Measurements from ENCODE around the gene PPP1R1A.

Gene PPP1R1A

GRCh38 chr12:54606556-54606955 lies 18.1 kb upstream of the PPP1R1A start:
- peaks cover 4% of the 10 kb centered on the region for H3K27me3 ChIP-seq (replicated peaks; ENCODE audit: control insufficient read depth, insufficient read depth, low read length)
- no peak overlapping the region for H3K4me3 ChIP-seq (replicated peaks; ENCODE audit: low read depth, low read length)
- no peaks in the 10 kb centered on the region for H3K36me3 ChIP-seq (ENCODE audit: control insufficient read depth, insufficient read depth, low read length)
- no peak for TF ChIP-seq CTCF (IDR thresholded peaks at IDR 0.05; ENCODE audit: insufficient read depth, low read length, poor library complexity, severe bottlenecking)
- no peak for DNase-seq (ENCODE audit: extremely low read depth, insufficient read length)

DNA sequence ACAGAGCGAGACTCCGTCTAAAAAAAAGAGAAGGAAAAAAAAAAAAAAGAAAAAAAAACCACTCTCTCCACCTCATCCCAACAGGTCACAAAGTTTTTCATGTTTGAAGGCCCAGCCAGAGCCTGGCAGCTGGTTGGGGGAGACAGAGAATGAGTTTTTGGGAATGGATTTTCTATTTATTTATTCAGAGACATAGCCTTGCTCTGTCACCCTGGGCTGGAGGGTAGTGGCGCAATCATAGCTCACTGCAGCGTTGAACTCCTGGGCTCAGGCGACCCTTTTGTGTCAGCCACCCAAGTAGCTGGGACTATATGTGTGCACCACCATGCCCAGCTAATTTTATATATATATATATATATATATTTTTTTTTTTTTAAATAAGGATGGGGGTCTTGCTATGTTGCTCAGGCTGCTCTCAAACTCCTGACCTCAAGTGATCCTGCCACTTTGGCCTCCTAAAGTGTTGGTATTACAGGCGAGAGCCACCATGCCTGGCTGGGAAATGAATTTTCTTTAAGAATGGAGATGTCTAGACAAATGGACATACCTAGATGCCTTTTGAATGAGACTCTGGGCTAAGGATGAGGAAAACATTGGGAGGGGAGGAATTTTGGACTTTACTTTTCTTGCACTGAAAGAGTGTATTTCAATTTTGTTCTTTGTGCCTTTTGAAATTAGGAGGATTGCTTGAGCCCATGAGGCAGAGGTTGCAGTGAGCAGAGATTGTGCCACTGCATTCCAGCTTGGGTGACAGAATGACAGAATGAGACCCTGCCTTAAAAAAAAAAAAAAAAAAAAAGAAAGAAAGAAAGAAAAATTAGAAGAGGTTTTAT lies 16.9 kb upstream of the PPP1R1A start:
- Histone ChIP-seq H3K36me3 (ENCODE audit: control insufficient read depth, insufficient read depth, low read length) (no peaks in the 10 kb centered on the region), H3K27me3 (replicated peaks; ENCODE audit: control insufficient read depth, insufficient read depth, low read length) (peaks cover 1% of the 10 kb centered on the region; the same call in 1 of the 2 replicates), H3K4me3 (replicated peaks; ENCODE audit: low read depth, low read length) (no peak overlapping the region)
- TF ChIP-seq CTCF (IDR thresholded peaks at IDR 0.05; ENCODE audit: insufficient read depth, low read length, poor library complexity, severe bottlenecking), result no peak
- DNase-seq (ENCODE audit: extremely low read depth, insufficient read length), result no peak

DNA sequence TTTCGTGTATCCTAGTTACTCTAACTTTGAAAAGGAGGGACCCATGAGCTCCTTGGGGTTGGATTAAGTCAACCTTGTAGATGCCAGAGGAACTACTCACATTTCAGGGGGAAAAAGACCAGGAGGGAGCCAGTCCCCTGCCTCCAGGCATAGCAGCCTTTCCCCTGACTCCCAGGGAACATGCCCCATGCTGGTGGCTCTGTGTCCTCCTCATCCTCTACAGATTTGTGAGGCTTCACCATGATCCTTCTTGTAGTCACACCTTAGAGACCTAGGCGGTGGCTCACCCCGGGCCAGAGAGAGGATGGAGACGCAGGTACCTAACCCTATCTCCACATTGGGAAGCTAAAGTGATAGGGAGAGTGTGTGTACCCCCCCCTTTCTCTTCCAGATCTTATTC lies 16.0 kb upstream of the PPP1R1A start:
- H3K27me3 ChIP-seq (replicated peaks; ENCODE audit: control insufficient read depth, insufficient read depth, low read length), result peaks cover 3% of the 10 kb centered on the region

GRCh38 chr12:54603872-54604271 lies 15.4 kb upstream of the PPP1R1A start:
- no peak for TF ChIP-seq CTCF (IDR thresholded peaks at IDR 0.05; ENCODE audit: insufficient read depth, low read length, poor library complexity, severe bottlenecking)
- no peak for DNase-seq (ENCODE audit: extremely low read depth, insufficient read length)
- peaks cover 3% of the 10 kb centered on the region for H3K27me3 ChIP-seq (replicated peaks; ENCODE audit: control insufficient read depth, insufficient read depth, low read length)
- no peak overlapping the region for H3K4me3 ChIP-seq (replicated peaks; ENCODE audit: low read depth, low read length)
- no peaks in the 10 kb centered on the region for H3K36me3 ChIP-seq (ENCODE audit: control insufficient read depth, insufficient read depth, low read length)

More for the DNA sequence above, 16.0 kb upstream of the PPP1R1A start:
- H3K4me3 ChIP-seq (replicated peaks; ENCODE audit: low read depth, low read length), result no peak overlapping the region
- H3K36me3 ChIP-seq (ENCODE audit: control insufficient read depth, insufficient read depth, low read length), result no peaks in the 10 kb centered on the region
- no peak for DNase-seq (ENCODE audit: extremely low read depth, insufficient read length)
- TF ChIP-seq CTCF (IDR thresholded peaks at IDR 0.05; ENCODE audit: insufficient read depth, low read length, poor library complexity, severe bottlenecking), result no peak

GRCh38 chr12:54603173-54603814 lies 14.8 kb upstream of the PPP1R1A start:
- no peak overlapping the region for H3K4me3 ChIP-seq (replicated peaks; ENCODE audit: low read depth, low read length)
- no peaks in the 10 kb centered on the region for H3K36me3 ChIP-seq (ENCODE audit: control insufficient read depth, insufficient read depth, low read length)
- no peak for DNase-seq (ENCODE audit: extremely low read depth, insufficient read length)
- peak; percentile 90 for TF ChIP-seq CTCF (IDR thresholded peaks at IDR 0.05; ENCODE audit: insufficient read depth, low read length, poor library complexity, severe bottlenecking)
- H3K27me3 ChIP-seq (replicated peaks; ENCODE audit: control insufficient read depth, insufficient read depth, low read length), result peaks cover 3% of the 10 kb centered on the region

Measured in GM06990 (cell line).